Stimulated activated CD4-positive, alpha-beta T cell treated with anti-CD3 and anti-CD28 coated beads, TNF-alpha, amount 100 ng/mL, for 48 hours (primary cell): Measurements from ENCODE around the gene MEGF9.

ENCODE experiments used
- DNase-seq, 3 donors: peaks; one replicate each; pipeline ENCODE4 v3.0.0-alpha.2; 2020; ENCODE audit warnings: low read depth in 3 of 3

Gene MEGF9

GRCh38 chr9:120705174-120705573, 9.1 kb downstream of the MEGF9 start:
- no peak for DNase-seq

GRCh38 chr9:120702075-120702474, 12.2 kb downstream of the MEGF9 start:
- no peak for DNase-seq

- no peak for DNase-seq
Measured at GRCh38 chr9:120701248-120701647, 13.0 kb downstream of the MEGF9 start.

- no peak for DNase-seq
Measured at GRCh38 chr9:120698766-120699165, 15.5 kb downstream of the MEGF9 start.

- no peak for DNase-seq
Measured at GRCh38 chr9:120697448-120697847, 16.8 kb downstream of the MEGF9 start.

GRCh38 chr9:120696551-120697230, 17.6 kb downstream of the MEGF9 start:
- DNase-seq: no peak

- DNase-seq: no peak
Measured at GRCh38 chr9:120694559-120694958, 19.7 kb downstream of the MEGF9 start.

- no peak for DNase-seq
Measured at GRCh38 chr9:120693700-120694008, 20.6 kb downstream of the MEGF9 start.

GRCh38 chr9:120692901-120693699, 21.2 kb downstream of the MEGF9 start:
- no peak for DNase-seq

GRCh38 chr9:120690372-120690771, 23.9 kb downstream of the MEGF9 start:
- no peak for DNase-seq

- DNase-seq: no peak
Measured at GRCh38 chr9:120689860-120690259, 24.4 kb downstream of the MEGF9 start.

GRCh38 chr9:120688758-120689157, 25.5 kb downstream of the MEGF9 start:
- DNase-seq: no peak

- DNase-seq: no peak
Measured at GRCh38 chr9:120683150-120683549, 31.1 kb downstream of the MEGF9 start.

- DNase-seq: no peak
Measured at GRCh38 chr9:120681121-120681520, 33.1 kb downstream of the MEGF9 start.

GRCh38 chr9:120680579-120680978, 33.7 kb downstream of the MEGF9 start:
- DNase-seq: no peak

GRCh38 chr9:120680161-120680560, 34.1 kb downstream of the MEGF9 start:
- no peak for DNase-seq

- no peak for DNase-seq
Measured at GRCh38 chr9:120677965-120678364, 36.3 kb downstream of the MEGF9 start.

GRCh38 chr9:120676767-120677402, 37.4 kb downstream of the MEGF9 start:
- DNase-seq: no peak

- no peak for DNase-seq
Measured at GRCh38 chr9:120668399-120668798, 45.9 kb downstream of the MEGF9 start.

- DNase-seq: no peak
Measured at GRCh38 chr9:120663950-120664349, 50.3 kb downstream of the MEGF9 start.

- DNase-seq: no peak
Measured at GRCh38 chr9:120663380-120663779, 50.9 kb downstream of the MEGF9 start.

GRCh38 chr9:120662513-120662912, 51.8 kb downstream of the MEGF9 start:
- no peak for DNase-seq

- no peak for DNase-seq
Measured at GRCh38 chr9:120659676-120660075, 54.6 kb downstream of the MEGF9 start.
